ENCODE data around the gene ZNF165.

DNA sequence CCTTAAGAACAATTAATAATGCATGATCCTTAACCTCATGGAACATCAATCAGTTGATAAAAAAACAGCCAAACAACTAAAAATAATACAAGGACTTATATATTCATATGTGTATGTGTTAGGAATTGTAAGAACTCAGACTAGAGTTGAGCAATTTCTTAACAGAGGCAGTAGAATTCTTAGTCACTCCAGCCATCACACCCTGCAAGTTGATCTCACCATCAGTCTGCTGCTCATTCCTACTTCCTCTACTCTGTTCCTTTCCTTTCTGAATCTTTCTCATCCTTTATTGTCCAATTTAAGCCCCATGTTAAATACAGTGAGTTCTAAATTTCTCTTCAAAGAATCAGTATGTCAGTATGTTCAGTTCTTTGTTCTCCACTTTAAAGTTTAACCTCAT, 2.6 kb downstream of the ZNF165 start:
- TF ChIP-seq POLR2AphosphoS5 (IDR thresholded peaks at IDR 0.05) = no peak
- TF ChIP-seq CTCF (IDR thresholded peaks at IDR 0.05) = no peak

All from breast epithelium (tissue), 3 donors.